K562 (cell line): ENCODE results near the gene ABRAXAS1. TPM values are rescaled to one million over a fixed set of nuclear protein-coding genes. Genes with fewer than 3 reads are reported as not detected.

Experiments
- CEBPG ChIP-seq, 3 experiments: fragments of 200-800 bp in 1 of 3; sonication (Bioruptor generic) in 1 of 3; sonication (generic) in 1 of 3; formaldehyde crosslinking in 1 of 3; IDR thresholded peaks in 2 of 3; conservative IDR thresholded peaks in 1 of 3; 2 replicates each; pipeline versions ENCODE4 v1.6.1 to v1.8.0; 2016 to 2022; ENCODE audit warnings: missing compliant biosample characterization in 2 of 3, missing genetic modification characterization in 2 of 3, mild to moderate bottlenecking in 1 of 3, missing genetic modification reagents in 1 of 3
- E2F3 ChIP-seq: fragments of 250-450 bp; sonication (Bioruptor Pico); IDR thresholded peaks from 2 replicates; pipeline ENCODE4 v1.4.0; 2020; ENCODE audit warnings: mild to moderate bottlenecking
- ILK ChIP-seq: fragments of 450-650 bp; IDR thresholded peaks from 2 replicates; pipeline ENCODE4 v1.6.1; 2016; ENCODE audit warnings: missing genetic modification characterization, low read depth, mild to moderate bottlenecking, missing compliant biosample characterization, moderate library complexity, borderline replicate concordance
- POLR2AphosphoS5 ChIP-seq: IDR thresholded peaks from 2 replicates; pipeline ENCODE4 v1.6.1; 2011; ENCODE audit warnings: mild to moderate bottlenecking, low read depth, low read length, moderate library complexity; ENCODE audit not compliant: control insufficient read depth, insufficient read depth
- POLR2B ChIP-seq: fragments of 450-650 bp; IDR thresholded peaks from 2 replicates; pipeline ENCODE4 v1.6.1; 2018; ENCODE audit warnings: low read depth; ENCODE audit not compliant: partially characterized antibody
- RAD21 ChIP-seq, 2 experiments: fragments of 250-450 bp in 1 of 2; fragments of 450-650 bp in 1 of 2; sonication (Bioruptor Pico) in 1 of 2; formaldehyde crosslinking in 1 of 2; IDR thresholded peaks in 1 of 2; conservative IDR thresholded peaks in 1 of 2; 2 replicates each; pipeline versions ENCODE4 v1.4.0 to v1.8.0; 2020 to 2022; ENCODE audit warnings: mild to moderate bottlenecking in 2 of 2, moderate library complexity in 1 of 2
- RAD51 ChIP-seq: fragments of 450-650 bp; IDR thresholded peaks from 2 replicates; pipeline ENCODE4 v1.7.1; 2016; ENCODE audit warnings: low read depth, mild to moderate bottlenecking, borderline replicate concordance
- RNF2 ChIP-seq: sonication (generic); IDR thresholded peaks from 2 replicates; pipeline ENCODE4 v1.6.1; 2016
- SAP30 ChIP-seq: fragments of 200-600 bp; sonication (generic); IDR thresholded peaks from 2 replicates; pipeline ENCODE4 v1.6.1; 2012; ENCODE audit warnings: borderline replicate concordance, low read depth, mild to moderate bottlenecking, moderate library complexity, low read length, control low read depth, inconsistent platforms; ENCODE audit not compliant: insufficient read depth, poor library complexity, severe bottlenecking
- SIX5 ChIP-seq, 2 experiments: IDR thresholded peaks; 2 replicates each; pipeline ENCODE4 v1.6.1; 2011; ENCODE audit warnings: low read length in 2 of 2, borderline replicate concordance in 1 of 2, low read depth in 1 of 2, mild to moderate bottlenecking in 1 of 2, moderate library complexity in 1 of 2; ENCODE audit not compliant: insufficient read depth in 1 of 2
- SREBF1 ChIP-seq: fragments of 150-350 bp; IDR thresholded peaks from 2 replicates; pipeline ENCODE4 v1.6.1; 2014; ENCODE audit warnings: antibody characterized with exemption, low read depth, low read length, borderline replicate concordance
- TAF15 ChIP-seq: fragments of 200-400 bp; formaldehyde crosslinking; IDR thresholded peaks from 2 replicates; pipeline ENCODE4 v1.6.1; 2017; ENCODE audit warnings: mild to moderate bottlenecking, low read depth, low read length, moderate library complexity
- ZNF41 ChIP-seq: fragments of 250-450 bp; sonication (Bioruptor Pico); conservative IDR thresholded peaks from 2 replicates; pipeline ENCODE4 v1.4.0; 2020; ENCODE audit warnings: mild to moderate bottlenecking
- polyA plus RNA-seq, 8 experiments: library from polyadenylated mRNA; depleted of rRNA in 4 of 8; stranded (reverse) in 5 of 8; unstranded in 3 of 8; fragments of >200 nt; fragmentation: Nextera tagmentation in 2 of 8; fragmentation: Illumina TruSeq in 1 of 8; extraction: Ambion mirVana in 2 of 8; extraction: Trizol in 1 of 8; gene quantifications; 2 replicates each; pipeline versions ENCODE4 v1.2.1 to v1.2.3, GENCODE V29; 2011 to 2014; ENCODE audit warnings: inconsistent platforms in 1 of 8, missing spikeins in 1 of 8
- total RNA-seq, 7 experiments: library from RNA; depleted of rRNA in 6 of 7; stranded (reverse); fragments of >200 nt in 6 of 7; fragmentation: Illumina TruSeq in 2 of 7; extraction: Trizol in 2 of 7; gene quantifications; 2 replicates each; pipeline versions ENCODE4 v1.2.1 to v1.2.3, GENCODE V29; 2011 to 2021; ENCODE audit warnings: low replicate concordance in 1 of 7
- TF ChIP-seq, protein P1 (sequence below): fragments of 250-450 bp; sonication (Bioruptor Pico); IDR thresholded peaks from 2 replicates; pipeline ENCODE4 v1.5.0; 2021; ENCODE audit warnings: mild to moderate bottlenecking, moderate library complexity
- TF ChIP-seq, protein P2 (sequence below): fragments of 150-350 bp; IDR thresholded peaks from 2 replicates; pipeline ENCODE4 v1.6.1; 2014; ENCODE audit warnings: low read depth, mild to moderate bottlenecking, low read length, borderline replicate concordance
- TF ChIP-seq, protein P3 (sequence below): fragments of 450-650 bp; formaldehyde crosslinking; IDR thresholded peaks from 2 replicates; pipeline ENCODE4 v1.4.0; 2022; ENCODE audit warnings: missing genetic modification characterization

ABRAXAS1 gene
- total and polyA plus RNA-seq, 9 of the 15 experiments (the other 6 are each of a cell fraction or from before 2014, with no cell fraction given): 10.8 to 48.3 (median 22.1) TPM

DNA sequence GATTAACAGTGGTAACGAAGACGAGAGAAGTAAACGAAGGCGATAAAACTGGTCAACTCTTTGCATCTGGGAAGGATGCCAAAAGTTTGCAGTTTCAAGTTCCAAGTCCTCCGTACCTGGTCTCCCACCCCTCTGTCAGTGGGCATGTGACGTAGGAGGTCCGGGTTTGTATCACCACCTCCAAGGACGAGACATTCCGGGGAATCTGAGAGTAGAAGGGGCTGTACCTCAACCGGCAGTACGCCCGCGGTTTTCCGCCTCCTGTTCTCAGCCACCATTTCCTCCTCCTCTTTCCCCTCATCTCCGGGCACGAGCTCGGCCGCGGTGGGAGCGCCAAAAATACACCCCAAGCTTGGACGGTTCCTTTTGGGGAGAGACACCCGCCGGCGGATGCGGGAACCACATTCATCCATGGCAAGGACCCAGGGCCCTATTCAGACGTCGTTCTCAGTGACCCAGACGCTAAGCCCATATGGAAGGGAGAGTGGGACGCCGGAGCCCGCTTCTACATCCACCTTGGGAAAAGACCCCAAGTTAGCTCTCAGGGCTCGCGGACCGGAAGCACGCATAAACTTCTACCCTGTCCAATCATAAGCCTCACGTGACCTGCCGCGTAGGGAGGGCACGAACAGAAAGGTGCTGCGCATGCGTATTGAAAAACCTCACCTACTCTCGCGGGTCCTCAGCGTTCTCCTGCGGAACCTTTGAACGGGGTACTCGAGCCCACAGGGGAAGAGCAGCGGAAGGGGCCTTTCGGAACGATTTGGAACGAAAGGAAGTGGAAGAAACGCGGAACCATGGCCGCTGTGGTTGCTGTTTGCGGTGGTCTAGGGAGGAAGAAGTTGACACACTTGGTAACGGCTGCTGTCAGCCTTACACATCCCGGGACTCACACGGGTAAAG, 29.4 kb downstream of the ABRAXAS1 start, which contains the start of the genes HELQ and MRPS18C (continued):
- TF ChIP-seq, protein P1, sequence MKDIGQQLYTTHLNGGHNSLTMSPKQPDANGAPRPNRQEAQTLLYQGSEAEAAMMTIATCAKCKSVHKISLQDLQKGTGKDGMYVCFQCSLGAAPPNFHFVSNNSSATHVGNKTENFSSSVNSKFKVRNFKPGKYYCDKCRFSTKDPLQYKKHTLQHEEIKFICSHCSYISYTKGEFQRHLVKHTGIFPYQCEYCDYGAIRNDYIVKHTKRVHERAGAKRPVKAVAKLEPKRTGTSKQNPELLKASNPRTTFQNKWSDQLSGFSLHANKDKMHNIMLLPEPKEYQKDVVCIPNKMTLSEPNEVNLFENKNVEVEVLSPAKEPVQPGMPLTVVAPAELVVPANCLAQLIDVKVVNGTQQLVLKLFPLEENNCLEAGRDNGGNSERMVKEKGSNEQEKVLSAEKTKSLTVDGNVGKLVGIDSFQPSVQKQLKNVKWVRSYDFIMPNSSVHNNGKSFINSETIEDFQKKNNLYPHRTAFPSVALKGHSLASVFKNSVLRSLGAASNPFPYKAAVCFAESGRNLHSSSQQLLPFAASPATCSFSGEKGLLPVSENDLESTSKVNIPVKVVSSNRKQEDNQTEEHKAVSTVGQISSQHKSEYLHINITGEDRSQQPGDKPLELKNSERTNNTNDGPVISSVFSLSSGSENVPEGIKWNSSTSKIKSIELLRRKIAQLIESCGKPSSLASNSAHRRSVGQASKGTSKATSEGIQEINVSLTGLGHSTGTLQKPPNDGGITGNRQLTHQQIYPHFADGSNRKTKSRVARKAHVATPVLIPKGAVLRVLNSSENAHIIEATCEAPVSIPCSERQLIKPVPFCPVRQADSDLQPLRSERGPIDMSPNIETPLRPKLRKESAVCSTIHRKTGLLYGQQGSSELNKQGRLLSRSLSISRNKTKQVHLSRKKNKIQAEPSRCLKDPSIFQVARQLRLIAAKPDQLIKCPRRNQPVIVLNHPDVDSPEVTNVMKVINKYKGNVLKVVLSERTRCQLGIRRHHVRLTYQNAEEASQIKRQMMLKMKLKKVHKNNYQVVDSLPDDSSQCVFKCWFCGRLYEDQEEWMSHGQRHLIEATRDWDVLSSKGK (CRISPR knock-in tag): no peak
- TF ChIP-seq POLR2B: peak; percentile 87
- no peak for TF ChIP-seq CEBPG (CRISPR knock-in tag; IDR thresholded peaks at IDR 0.05)
- TF ChIP-seq CEBPG (tag; conservative IDR thresholded peaks at IDR 0.05 in 1 of 2, IDR thresholded peaks at IDR 0.05 in 1 of 2): no peak
- TF ChIP-seq RAD21 (CRISPR knock-in tag; conservative IDR thresholded peaks at IDR 0.05 in 1 of 2, IDR thresholded peaks at IDR 0.05 in 1 of 2): peak; percentile 2 to 30; a peak in 1 of 4 replicates
- TF ChIP-seq RNF2: peak; percentile 84; the same call in 1 of the 2 replicates
- no peak for TF ChIP-seq ILK (tag)
- no peak for TF ChIP-seq TAF15
- TF ChIP-seq, protein P2, sequence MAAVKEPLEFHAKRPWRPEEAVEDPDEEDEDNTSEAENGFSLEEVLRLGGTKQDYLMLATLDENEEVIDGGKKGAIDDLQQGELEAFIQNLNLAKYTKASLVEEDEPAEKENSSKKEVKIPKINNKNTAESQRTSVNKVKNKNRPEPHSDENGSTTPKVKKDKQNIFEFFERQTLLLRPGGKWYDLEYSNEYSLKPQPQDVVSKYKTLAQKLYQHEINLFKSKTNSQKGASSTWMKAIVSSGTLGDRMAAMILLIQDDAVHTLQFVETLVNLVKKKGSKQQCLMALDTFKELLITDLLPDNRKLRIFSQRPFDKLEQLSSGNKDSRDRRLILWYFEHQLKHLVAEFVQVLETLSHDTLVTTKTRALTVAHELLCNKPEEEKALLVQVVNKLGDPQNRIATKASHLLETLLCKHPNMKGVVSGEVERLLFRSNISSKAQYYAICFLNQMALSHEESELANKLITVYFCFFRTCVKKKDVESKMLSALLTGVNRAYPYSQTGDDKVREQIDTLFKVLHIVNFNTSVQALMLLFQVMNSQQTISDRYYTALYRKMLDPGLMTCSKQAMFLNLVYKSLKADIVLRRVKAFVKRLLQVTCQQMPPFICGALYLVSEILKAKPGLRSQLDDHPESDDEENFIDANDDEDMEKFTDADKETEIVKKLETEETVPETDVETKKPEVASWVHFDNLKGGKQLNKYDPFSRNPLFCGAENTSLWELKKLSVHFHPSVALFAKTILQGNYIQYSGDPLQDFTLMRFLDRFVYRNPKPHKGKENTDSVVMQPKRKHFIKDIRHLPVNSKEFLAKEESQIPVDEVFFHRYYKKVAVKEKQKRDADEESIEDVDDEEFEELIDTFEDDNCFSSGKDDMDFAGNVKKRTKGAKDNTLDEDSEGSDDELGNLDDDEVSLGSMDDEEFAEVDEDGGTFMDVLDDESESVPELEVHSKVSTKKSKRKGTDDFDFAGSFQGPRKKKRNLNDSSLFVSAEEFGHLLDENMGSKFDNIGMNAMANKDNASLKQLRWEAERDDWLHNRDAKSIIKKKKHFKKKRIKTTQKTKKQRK: no peak
- TF ChIP-seq E2F3 (CRISPR knock-in tag): no peak
- TF ChIP-seq RAD51: peak; percentile 98
- TF ChIP-seq SAP30: peak; percentile 56
- TF ChIP-seq ZNF41 (CRISPR knock-in tag): 0 out of 2 replicates have a peak, but pooled peaks have one; percentile 30
- TF ChIP-seq, protein P3, sequence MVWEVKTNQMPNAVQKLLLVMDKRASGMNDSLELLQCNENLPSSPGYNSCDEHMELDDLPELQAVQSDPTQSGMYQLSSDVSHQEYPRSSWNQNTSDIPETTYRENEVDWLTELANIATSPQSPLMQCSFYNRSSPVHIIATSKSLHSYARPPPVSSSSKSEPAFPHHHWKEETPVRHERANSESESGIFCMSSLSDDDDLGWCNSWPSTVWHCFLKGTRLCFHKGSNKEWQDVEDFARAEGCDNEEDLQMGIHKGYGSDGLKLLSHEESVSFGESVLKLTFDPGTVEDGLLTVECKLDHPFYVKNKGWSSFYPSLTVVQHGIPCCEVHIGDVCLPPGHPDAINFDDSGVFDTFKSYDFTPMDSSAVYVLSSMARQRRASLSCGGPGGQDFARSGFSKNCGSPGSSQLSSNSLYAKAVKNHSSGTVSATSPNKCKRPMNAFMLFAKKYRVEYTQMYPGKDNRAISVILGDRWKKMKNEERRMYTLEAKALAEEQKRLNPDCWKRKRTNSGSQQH: 0 out of 2 replicates have a peak, but pooled peaks have one; percentile 14
- peak; percentile 59 to 61; a peak in 3 of 4 replicates for TF ChIP-seq SIX5 (IDR thresholded peaks at IDR 0.05; ENCODE audit: borderline replicate concordance in 1 of 2, insufficient read depth in 1 of 2, low read depth in 1 of 2, low read length in 2 of 2)
- peak; percentile 94 for TF ChIP-seq POLR2AphosphoS5
- peak; percentile 49; the same call in 1 of the 2 replicates for TF ChIP-seq SREBF1
